Liver (tissue), 3 donors: ENCODE measurements around the gene P2RY13.

ENCODE experiments used
- GABPA ChIP-seq, 2 donors: IDR thresholded peaks in 1 of 2; conservative IDR thresholded peaks in 1 of 2; 2 replicates each; pipeline ENCODE4 v1.6.1; 2016; ENCODE audit warnings: antibody characterized with exemption in 2 of 2, mild to moderate bottlenecking in 1 of 2, moderate library complexity in 1 of 2
- RAD21 ChIP-seq, 2 donors: IDR thresholded peaks; 2 replicates each; pipeline ENCODE4 v1.6.1; 2016; ENCODE audit warnings: antibody characterized with exemption in 2 of 2, mild to moderate bottlenecking in 2 of 2
- TF ChIP-seq, protein P1 (sequence below): fragments of 150-350 bp; IDR thresholded peaks from 2 replicates; pipeline ENCODE4 v1.5.1; 2017; ENCODE audit warnings: improper control_type of control experiment, low read depth, low read length; ENCODE audit not compliant: missing input control
- TF ChIP-seq, protein P2 (sequence below): IDR thresholded peaks from 2 replicates; pipeline ENCODE4 v1.6.1; 2016; ENCODE audit warnings: antibody characterized with exemption
- TF ChIP-seq, protein P3 (sequence below): IDR thresholded peaks from 2 replicates; pipeline ENCODE4 v1.6.1; 2016; ENCODE audit warnings: antibody characterized with exemption, mild to moderate bottlenecking
- donor health status: healthy.
- donor health status: healthy.

DNA sequence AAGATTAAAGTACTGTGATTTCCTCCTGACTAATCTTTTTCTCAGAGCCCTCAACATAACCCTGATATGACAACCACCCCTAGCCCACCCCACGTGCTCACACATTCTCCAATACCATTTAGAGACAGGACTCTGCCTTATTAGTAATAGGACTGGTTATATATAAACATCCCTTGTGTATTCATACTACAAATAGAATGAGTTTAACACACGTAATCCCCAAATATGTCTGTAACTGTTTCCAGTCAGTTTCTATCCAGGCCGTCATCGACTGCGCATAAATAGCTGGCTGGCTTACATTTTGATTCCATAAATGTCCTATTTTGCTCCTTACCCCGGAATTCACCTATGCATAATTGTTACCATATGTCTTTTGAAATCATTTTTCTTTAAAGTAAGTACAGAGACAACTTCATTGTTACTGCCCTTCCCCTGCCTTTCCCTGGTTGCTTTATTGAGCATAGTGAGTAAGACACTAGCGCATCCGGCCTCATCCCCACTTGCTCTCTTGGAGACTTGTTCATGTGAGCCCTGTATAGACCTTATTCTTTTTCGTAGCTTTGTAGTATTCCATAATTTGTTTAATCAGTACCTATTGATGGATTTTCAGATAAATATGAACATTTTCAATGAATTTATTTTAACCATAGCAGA lies 47.6 kb downstream of the P2RY13 start:
- TF ChIP-seq, protein P1, sequence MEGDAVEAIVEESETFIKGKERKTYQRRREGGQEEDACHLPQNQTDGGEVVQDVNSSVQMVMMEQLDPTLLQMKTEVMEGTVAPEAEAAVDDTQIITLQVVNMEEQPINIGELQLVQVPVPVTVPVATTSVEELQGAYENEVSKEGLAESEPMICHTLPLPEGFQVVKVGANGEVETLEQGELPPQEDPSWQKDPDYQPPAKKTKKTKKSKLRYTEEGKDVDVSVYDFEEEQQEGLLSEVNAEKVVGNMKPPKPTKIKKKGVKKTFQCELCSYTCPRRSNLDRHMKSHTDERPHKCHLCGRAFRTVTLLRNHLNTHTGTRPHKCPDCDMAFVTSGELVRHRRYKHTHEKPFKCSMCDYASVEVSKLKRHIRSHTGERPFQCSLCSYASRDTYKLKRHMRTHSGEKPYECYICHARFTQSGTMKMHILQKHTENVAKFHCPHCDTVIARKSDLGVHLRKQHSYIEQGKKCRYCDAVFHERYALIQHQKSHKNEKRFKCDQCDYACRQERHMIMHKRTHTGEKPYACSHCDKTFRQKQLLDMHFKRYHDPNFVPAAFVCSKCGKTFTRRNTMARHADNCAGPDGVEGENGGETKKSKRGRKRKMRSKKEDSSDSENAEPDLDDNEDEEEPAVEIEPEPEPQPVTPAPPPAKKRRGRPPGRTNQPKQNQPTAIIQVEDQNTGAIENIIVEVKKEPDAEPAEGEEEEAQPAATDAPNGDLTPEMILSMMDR: no peak
- TF ChIP-seq RAD21 (IDR thresholded peaks at IDR 0.05): no peak
- TF ChIP-seq, protein P2, sequence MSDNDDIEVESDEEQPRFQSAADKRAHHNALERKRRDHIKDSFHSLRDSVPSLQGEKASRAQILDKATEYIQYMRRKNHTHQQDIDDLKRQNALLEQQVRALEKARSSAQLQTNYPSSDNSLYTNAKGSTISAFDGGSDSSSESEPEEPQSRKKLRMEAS: no peak
- no peak for TF ChIP-seq GABPA (IDR thresholded peaks at IDR 0.05 in 1 of 2, conservative IDR thresholded peaks at IDR 0.05 in 1 of 2)
- TF ChIP-seq, protein P3, sequence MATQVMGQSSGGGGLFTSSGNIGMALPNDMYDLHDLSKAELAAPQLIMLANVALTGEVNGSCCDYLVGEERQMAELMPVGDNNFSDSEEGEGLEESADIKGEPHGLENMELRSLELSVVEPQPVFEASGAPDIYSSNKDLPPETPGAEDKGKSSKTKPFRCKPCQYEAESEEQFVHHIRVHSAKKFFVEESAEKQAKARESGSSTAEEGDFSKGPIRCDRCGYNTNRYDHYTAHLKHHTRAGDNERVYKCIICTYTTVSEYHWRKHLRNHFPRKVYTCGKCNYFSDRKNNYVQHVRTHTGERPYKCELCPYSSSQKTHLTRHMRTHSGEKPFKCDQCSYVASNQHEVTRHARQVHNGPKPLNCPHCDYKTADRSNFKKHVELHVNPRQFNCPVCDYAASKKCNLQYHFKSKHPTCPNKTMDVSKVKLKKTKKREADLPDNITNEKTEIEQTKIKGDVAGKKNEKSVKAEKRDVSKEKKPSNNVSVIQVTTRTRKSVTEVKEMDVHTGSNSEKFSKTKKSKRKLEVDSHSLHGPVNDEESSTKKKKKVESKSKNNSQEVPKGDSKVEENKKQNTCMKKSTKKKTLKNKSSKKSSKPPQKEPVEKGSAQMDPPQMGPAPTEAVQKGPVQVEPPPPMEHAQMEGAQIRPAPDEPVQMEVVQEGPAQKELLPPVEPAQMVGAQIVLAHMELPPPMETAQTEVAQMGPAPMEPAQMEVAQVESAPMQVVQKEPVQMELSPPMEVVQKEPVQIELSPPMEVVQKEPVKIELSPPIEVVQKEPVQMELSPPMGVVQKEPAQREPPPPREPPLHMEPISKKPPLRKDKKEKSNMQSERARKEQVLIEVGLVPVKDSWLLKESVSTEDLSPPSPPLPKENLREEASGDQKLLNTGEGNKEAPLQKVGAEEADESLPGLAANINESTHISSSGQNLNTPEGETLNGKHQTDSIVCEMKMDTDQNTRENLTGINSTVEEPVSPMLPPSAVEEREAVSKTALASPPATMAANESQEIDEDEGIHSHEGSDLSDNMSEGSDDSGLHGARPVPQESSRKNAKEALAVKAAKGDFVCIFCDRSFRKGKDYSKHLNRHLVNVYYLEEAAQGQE: no peak
